Heart left ventricle (tissue), 16 donors: Measurements from ENCODE around the gene STK4. TPM values are rescaled to one million over a fixed set of nuclear protein-coding genes. Genes with fewer than 3 reads are reported as not detected.

Source experiments
- ATAC-seq, 4 donors: fragments of 200-7000 bp; cut with Tn5 transposase; one replicate each; pipeline ENCODE4 v1.9.1; 2020 to 2022; ENCODE audit warnings: moderate library complexity in 4 of 4, mild to moderate bottlenecking in 3 of 4, moderate number of reproducible peaks in 1 of 4
- DNase-seq, 5 donors: peaks; one replicate each; pipeline ENCODE4 v3.0.0-alpha.2; 2020
- H3K27ac ChIP-seq, 12 donors: fragments of 200-600 bp; sonication (generic) in 4 of 12; one replicate each; pipeline versions ENCODE4 v1.5.0 to v1.8.0; 2016 to 2022; ENCODE audit warnings: mild to moderate bottlenecking in 2 of 12
- H3K27me3 ChIP-seq, 9 donors: fragments of 200-600 bp; sonication (generic) in 2 of 9; one replicate each; pipeline versions ENCODE4 v1.5.1 to v1.8.0; 2016 to 2022; ENCODE audit warnings: mild to moderate bottlenecking in 3 of 9
- H3K36me3 ChIP-seq, 9 donors: fragments of 200-600 bp; sonication (generic) in 2 of 9; one replicate each; pipeline versions ENCODE4 v1.5.0 to v1.8.0; 2018 to 2022; ENCODE audit warnings: mild to moderate bottlenecking in 2 of 9
- H3K4me1 ChIP-seq, 12 donors: fragments of 200-600 bp; sonication (generic) in 4 of 12; one replicate each; pipeline versions ENCODE4 v1.5.0 to v1.8.0; 2016 to 2022; ENCODE audit warnings: mild to moderate bottlenecking in 3 of 12
- H3K4me3 ChIP-seq, 12 donors: fragments of 200-600 bp; sonication (generic) in 4 of 12; one replicate each; pipeline versions ENCODE4 v1.5.0 to v1.8.0; 2017 to 2022; ENCODE audit warnings: mild to moderate bottlenecking in 9 of 12, moderate library complexity in 4 of 12
- H3K9me3 ChIP-seq, 12 donors: fragments of 200-600 bp; sonication (generic) in 4 of 12; one replicate each; pipeline versions ENCODE4 v1.5.0 to v1.8.0; 2016 to 2022; ENCODE audit warnings: mild to moderate bottlenecking in 1 of 12
- POLR2A ChIP-seq, 2 donors: fragments of 450-650 bp; IDR thresholded peaks; one replicate each; pipeline ENCODE4 v1.6.1; 2017; ENCODE audit warnings: antibody characterized with exemption in 2 of 2, mild to moderate bottlenecking in 2 of 2, moderate library complexity in 2 of 2
- WGBS, 4 donors: extraction: QIAGEN DNeasy Blood & Tissue Kit in 2 of 4; methylation state at CpG; one replicate each; pipeline versions ENCODE4 v1.1.5 to v1.1.7; 2013 to 2018; 5-methylcytosine and 5-hydroxymethylcytosine counted together
- intact Hi-C, 10 donors: fragments of 100-400 bp; cut with DNase I; formaldehyde crosslinking; loops; one replicate each; pipeline versions ENCODE4 v1.11.1 to v1.14.2; 2022
- polyA plus RNA-seq, 2 donors: library from polyadenylated mRNA; stranded (reverse); fragments of 200-250 nt; gene quantifications; one replicate each; pipeline ENCODE4 v1.2.3, GENCODE V29; 2013
- total RNA-seq, 9 donors: library from RNA; depleted of rRNA in 2 of 9; stranded (reverse); fragments of >200 nt in 2 of 9; fragmentation: NEBNext Ultra II Directional in 3 of 9; extraction: Animal tissue kit (Norgen Biotek cat#: 25700) in 3 of 9; gene quantifications; one replicate each; pipeline versions ENCODE4 v1.1.0 to v1.2.4, GENCODE V29; 2016 to 2023
- TF ChIP-seq, protein P1 (sequence below), 12 donors: fragments of 200-600 bp; sonication (generic) in 4 of 12; IDR thresholded peaks; one replicate each; pipeline versions ENCODE4 v1.5.0 to v1.8.0; 2018 to 2022; ENCODE audit warnings: antibody characterized with exemption in 12 of 12, mild to moderate bottlenecking in 5 of 12
- donor health status: ischemic (EF 13 %, LVEDD 7.1; RV severe dilation, severe dysfunction).
- donor health status: healthy with polysubstance abuse.
- donor health status: DM: no; HTN: yes; CAD: no.
- donor health status: DM: no; HTN: no; CAD: no.
- donor health status: ischemic (EF 25% LVEDD 6.9; RV normal size, moderate dysfunction).
- donor health status: ischemic (EF 25% LVEDD 5.7; RV mildly dilated, moderate dysfunction).
- donor health status: healthy.
- donor health status: DM: yes; HTN: yes; CAD: no.
- donor health status: ischemic (EF 35%, LVEDD 5.7; RV mildly dilated, moderate dysfunction).
- donor health status: nonischemic (EF 11% LVEDD 7.7; RV severe dilation, severe dysfunction).
- donor health status: DM: yes; HTN: yes; CAD: no.
- donor health status: PGD.
- donor health status: ischemic (EF 29% LVEDD 5.4; RV normal size, mild dysfunction).
- donor health status: nonischemic (EF 23%, LVEDD 6.1; RV moderate dilation, normal function).

The STK4 gene
- total and polyA plus RNA-seq, 11 donors: 3.2 to 25.3 (median 9.3) TPM

- Histone ChIP-seq H3K9me3 (no peaks in the 10 kb centered on the region), H3K4me3 (no peak overlapping the region), H3K36me3 (no peaks in the 10 kb centered on the region), H3K27ac (no peak overlapping the region), H3K27me3 (peaks cover 0 to 33% (median 0%) of the 10 kb centered on the region in 9 donors), H3K4me1 (no peaks in the 10 kb centered on the region)
- DNase-seq (no peak), ATAC-seq (no peak)
- no peak for TF ChIP-seq POLR2A (IDR thresholded peaks at IDR 0.05)
- TF ChIP-seq, protein P1, sequence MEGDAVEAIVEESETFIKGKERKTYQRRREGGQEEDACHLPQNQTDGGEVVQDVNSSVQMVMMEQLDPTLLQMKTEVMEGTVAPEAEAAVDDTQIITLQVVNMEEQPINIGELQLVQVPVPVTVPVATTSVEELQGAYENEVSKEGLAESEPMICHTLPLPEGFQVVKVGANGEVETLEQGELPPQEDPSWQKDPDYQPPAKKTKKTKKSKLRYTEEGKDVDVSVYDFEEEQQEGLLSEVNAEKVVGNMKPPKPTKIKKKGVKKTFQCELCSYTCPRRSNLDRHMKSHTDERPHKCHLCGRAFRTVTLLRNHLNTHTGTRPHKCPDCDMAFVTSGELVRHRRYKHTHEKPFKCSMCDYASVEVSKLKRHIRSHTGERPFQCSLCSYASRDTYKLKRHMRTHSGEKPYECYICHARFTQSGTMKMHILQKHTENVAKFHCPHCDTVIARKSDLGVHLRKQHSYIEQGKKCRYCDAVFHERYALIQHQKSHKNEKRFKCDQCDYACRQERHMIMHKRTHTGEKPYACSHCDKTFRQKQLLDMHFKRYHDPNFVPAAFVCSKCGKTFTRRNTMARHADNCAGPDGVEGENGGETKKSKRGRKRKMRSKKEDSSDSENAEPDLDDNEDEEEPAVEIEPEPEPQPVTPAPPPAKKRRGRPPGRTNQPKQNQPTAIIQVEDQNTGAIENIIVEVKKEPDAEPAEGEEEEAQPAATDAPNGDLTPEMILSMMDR (IDR thresholded peaks at IDR 0.05): no peak
- intact Hi-C loops: loop anchor here in 1 of 10 donors (5.0 kb wide), 2 partner anchors 70 to 100 kb away; no protein-coding TSS in a partner anchor
Observed at GRCh38 chr20:45112754-45113153, 146.4 kb downstream of the STK4 start.

DNA sequence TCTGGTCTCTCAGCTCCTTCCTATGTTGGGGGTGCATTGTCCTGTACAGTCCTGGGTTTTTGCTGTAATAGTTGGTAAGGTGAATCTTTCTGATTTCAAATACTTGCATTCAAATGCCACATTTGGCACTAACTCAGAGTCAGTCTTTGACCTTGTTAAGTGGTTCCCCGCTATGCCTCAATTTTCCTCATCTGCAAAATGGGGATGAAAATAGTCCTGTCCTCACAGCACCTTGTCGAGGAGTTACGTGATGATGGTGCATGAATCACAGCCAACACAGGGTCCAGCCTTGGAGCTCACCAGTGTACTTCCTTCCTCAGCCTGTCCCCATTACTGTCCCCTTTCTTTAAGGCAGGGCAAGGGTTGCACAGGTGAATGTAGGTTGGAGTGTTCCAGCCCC lies 147.6 kb downstream of the STK4 start:
- intact Hi-C loops: loop anchor here in 1 of 10 donors (5.0 kb wide), 2 partner anchors 72 to 102 kb away; no protein-coding TSS in a partner anchor
- DNase-seq (no peak), ATAC-seq (no peak)
- no peaks in the 10 kb centered on the region for H3K4me1 ChIP-seq
- H3K9me3 ChIP-seq: no peaks in the 10 kb centered on the region
- H3K4me3 ChIP-seq: no peak overlapping the region
- WGBS, 4 donors: 88 to 96% (median 93%) methylated on average over 3 of the region's 3 CpGs
- H3K27ac ChIP-seq: no peak overlapping the region
- H3K36me3 ChIP-seq: no peaks in the 10 kb centered on the region
- TF ChIP-seq, protein P1 (IDR thresholded peaks at IDR 0.05): no peak
- no peak for TF ChIP-seq POLR2A (IDR thresholded peaks at IDR 0.05)
- peaks cover 0 to 33% (median 3%) of the 10 kb centered on the region in 9 donors for H3K27me3 ChIP-seq

DNA sequence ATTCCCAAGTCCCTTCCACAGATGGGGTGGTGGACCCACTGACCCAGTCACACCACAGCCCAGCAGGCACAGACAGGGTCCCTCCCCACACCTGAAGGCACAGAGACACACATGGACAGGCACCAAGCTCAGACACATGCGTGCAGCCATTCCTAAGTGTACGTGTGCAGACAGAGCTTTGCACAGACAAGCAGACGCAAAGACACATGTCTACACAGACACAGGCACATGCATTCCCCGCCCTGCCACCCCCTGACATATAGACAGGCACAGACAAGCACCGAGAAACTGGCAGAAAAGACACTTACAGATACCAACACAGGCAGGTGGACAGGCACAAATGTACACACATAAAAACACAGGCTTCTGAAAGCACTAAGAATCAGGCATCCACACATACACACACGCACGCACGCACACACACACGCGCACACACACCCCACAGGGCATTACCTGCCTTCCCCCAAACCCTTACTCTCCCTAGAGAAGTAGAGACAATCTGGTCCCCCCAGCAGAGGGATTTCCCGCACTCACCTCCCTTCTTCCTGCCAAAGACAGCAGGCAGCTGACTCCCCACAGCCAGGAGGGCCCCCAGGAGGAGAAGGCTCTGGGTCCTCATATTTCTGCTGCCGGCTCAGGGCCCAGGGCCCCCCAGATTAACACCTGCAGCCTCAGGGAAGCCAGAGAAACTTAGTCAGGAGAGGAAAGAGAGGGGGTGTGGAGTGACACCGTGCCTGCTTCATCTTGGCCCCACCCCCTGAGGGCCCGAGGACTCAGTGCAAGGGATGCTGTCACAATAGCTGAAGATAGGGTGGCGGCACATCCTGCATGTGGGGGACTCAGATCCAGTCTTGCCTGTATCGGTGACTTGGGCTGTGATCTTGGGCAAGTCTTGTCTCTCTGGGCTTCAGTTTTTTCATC lies 148.4 kb downstream of the STK4 start, which contains the start of gene WFDC5:
WFDC5 (minus strand) TSS at position 710 of the 921 bp plus-strand sequence; CDS start at position 619, 91 bp downstream.
- Histone ChIP-seq H3K27ac (no peak within 1 kb of the TSS), H3K27me3 (peaks cover 0 to 39% (median 3%) of the 10 kb centered on the region in 9 donors), H3K4me1 (no peaks in the 10 kb centered on the region), H3K9me3 (no peaks in the 10 kb centered on the region), H3K4me3 (no peak within 1 kb of the TSS), H3K36me3 (no peaks in the 10 kb centered on the region)
- intact Hi-C loops: loop anchor here in 1 of 10 donors (5.0 kb wide), 2 partner anchors 72 to 102 kb away; no protein-coding TSS in a partner anchor
- ATAC-seq: no peak
- no peak for TF ChIP-seq POLR2A (IDR thresholded peaks at IDR 0.05)
- TF ChIP-seq, protein P1 (IDR thresholded peaks at IDR 0.05): no peak
- DNase-seq: no peak
- WGBS, 4 donors: 49 to 66% (median 52%) methylated on average over 13 to 16 of the region's 16 CpGs

DNA sequence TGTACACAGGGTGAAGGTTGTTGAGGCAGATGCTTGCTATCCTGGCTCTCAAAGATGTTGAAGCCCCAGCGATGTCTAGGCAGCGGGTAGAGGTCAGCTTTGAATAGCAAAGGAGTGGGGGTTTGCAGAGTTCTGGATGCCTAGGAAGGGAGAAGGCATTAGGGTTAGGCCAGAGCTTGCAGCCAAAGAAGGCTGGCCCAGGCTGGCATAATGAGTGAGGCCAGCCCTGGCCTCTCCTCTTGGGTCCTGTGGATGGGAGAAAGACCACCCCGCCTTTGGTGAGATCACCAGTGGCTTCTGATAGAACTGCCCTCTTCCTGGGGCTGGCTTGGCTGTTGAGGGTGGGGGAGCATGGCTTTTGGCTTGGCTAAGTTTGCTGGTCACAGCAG lies 149.1 kb downstream of the STK4 start:
- no peaks in the 10 kb centered on the region for H3K36me3 ChIP-seq
- intact Hi-C loops: no loop called here
- no peak for DNase-seq
- 63 to 82% (median 70%) methylated on average over 3 of the region's 3 CpGs for WGBS, 4 donors
- H3K27ac ChIP-seq: no peak overlapping the region
- TF ChIP-seq, protein P1 (IDR thresholded peaks at IDR 0.05): no peak
- no peak for TF ChIP-seq POLR2A (IDR thresholded peaks at IDR 0.05)
- no peaks in the 10 kb centered on the region for H3K9me3 ChIP-seq
- peaks cover 0 to 40% (median 4%) of the 10 kb centered on the region in 9 donors for H3K27me3 ChIP-seq
- no peaks in the 10 kb centered on the region for H3K4me1 ChIP-seq
- no peak overlapping the region for H3K4me3 ChIP-seq
- no peak for ATAC-seq
